ENCODE measurements around the gene GXYLT1. TPM values are rescaled to one million over a fixed set of nuclear protein-coding genes. Genes with fewer than 3 reads are reported as not detected.

GXYLT1 gene, protein sequence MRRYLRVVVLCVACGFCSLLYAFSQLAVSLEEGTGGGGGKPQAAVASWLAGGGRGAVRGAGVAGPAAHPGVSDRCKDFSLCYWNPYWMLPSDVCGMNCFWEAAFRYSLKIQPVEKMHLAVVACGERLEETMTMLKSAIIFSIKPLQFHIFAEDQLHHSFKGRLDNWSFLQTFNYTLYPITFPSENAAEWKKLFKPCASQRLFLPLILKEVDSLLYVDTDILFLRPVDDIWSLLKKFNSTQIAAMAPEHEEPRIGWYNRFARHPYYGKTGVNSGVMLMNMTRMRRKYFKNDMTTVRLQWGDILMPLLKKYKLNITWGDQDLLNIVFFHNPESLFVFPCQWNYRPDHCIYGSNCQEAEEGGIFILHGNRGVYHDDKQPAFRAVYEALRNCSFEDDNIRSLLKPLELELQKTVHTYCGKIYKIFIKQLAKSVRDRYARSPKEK
- total RNA-seq: 5.0 and 6.3 TPM in 2 replicates

DNA sequence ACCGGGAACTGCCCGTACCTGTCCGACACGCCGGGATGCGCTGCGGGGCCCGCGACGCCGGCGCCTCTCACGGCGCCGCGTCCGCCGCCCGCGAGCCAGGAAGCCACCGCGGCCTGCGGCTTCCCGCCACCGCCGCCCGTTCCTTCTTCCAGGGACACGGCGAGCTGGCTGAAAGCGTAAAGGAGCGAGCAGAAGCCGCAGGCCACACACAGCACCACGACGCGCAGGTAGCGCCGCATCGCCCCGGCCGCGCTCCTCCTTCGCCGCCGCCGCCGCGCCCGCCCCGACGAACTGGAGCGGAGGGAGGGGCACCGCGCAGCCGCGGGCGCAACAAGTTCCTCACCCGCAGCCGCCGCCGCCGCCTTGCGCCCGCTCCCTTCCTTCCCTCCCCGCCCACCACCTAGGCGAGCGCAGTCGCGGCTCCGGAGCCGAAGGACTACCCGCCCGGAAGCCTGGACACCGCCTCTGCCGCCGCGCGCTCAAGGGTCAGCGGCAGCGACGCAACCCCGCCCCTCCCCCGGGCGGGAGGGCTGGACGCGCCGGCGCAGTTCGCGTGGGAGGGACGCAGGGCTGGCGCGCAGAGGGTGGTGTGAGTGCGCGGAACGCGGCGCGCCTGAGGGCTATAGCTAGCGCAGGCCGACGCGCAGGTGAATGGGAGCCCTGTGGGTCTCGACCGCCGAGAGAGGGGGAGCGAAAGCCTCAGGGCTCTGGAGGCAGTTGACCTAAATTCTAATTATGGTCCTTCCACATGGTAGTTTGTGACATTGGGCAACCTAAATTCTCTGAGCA lies at the start of gene GXYLT1:
TSS of gene GXYLT1 (minus strand) at position 467 of the 789 bp plus-strand sequence. CDS start at position 239, 228 bp downstream.

Other genes starting within 250 kb of the GXYLT1 start
- 3.1 and 6.3 TPM in 2 replicates for gene YAF2, start 93.4 kb upstream of the GXYLT1 start, total RNA-seq
- 28.4 and 32.7 TPM in 2 replicates for gene ZCRB1, start 181.2 kb upstream of the GXYLT1 start, total RNA-seq
- gene PPHLN1, start 181.3 kb upstream of the GXYLT1 start, total RNA-seq: 54.8 and 57.8 TPM in 2 replicates

Data from airway epithelial cell (primary cell).